ENCODE measurements around the gene ETV5.

Gene ETV5

DNA sequence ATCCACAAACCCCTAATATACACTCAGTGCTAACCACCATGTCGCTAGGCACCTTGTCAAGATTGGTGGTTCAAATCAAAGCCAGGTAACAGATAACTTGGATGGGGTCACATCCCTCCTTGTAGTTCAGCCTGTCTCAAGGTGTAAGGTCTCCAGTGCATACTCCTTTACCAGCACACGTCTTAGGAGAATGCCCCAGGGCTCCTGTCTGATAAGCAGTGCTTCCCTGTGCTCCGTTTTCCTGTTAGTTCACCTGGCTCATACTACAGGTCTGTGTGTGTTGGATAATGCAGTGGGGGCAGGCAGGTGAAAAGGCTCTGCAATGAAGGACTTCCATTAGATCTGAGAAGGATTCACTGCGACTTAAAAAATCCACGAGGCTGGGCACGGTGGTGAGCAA is 50.7 kb downstream of the ETV5 start:
- DNase-seq (ENCODE audit: insufficient read length, low spot score) (no peak), FAIRE-seq (no peak)
- no peak for TF ChIP-seq POU2F2 (IDR thresholded peaks at IDR 0.05; ENCODE audit: low read depth, low read length)
- no peak for TF ChIP-seq POLR2A (IDR thresholded peaks at IDR 0.05; ENCODE audit: low read depth, low read length)
- no peak for TF ChIP-seq PAX5 (IDR thresholded peaks at IDR 0.05; ENCODE audit: insufficient read depth, low read length, severe bottlenecking)
- TF ChIP-seq SPI1 (IDR thresholded peaks at IDR 0.05; ENCODE audit: low read depth, low read length): no peak
- no peak for TF ChIP-seq TAF1 (IDR thresholded peaks at IDR 0.05; ENCODE audit: low read depth, low read length)
- no peak for TF ChIP-seq POLR2AphosphoS5 (IDR thresholded peaks at IDR 0.05; ENCODE audit: low read depth, low read length)

DNA sequence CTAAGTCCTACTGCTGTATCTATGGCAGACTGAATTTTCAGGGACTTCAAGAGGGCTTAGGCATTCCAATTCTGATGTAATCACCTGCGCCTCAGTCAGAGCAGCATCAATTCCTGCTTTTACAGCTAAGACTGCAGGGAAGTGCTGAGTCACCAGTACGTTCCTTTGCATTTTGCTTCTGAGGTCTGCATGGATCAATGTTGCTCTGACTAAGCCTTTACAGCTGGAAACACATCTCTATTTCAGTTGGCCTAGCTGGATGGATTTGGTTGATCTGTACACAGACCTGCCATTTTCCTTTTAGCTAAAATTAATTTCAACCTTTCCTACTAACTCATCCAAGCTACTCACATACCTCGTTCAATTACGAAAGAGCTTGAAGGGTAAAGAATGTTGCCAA is 51.3 kb downstream of the ETV5 start:
- no peak for FAIRE-seq

GRCh38 chr3:186054792-186055352 is 54.0 kb downstream of the ETV5 start:
- FAIRE-seq: no peak

More for the DNA sequence above, 51.3 kb downstream of the ETV5 start:
- TF ChIP-seq TAF1 (IDR thresholded peaks at IDR 0.05; ENCODE audit: low read depth, low read length) (no peak), SPI1 (IDR thresholded peaks at IDR 0.05; ENCODE audit: low read depth, low read length) (no peak), POU2F2 (IDR thresholded peaks at IDR 0.05; ENCODE audit: low read depth, low read length) (no peak), PAX5 (IDR thresholded peaks at IDR 0.05; ENCODE audit: insufficient read depth, low read length, severe bottlenecking) (no peak), POLR2A (IDR thresholded peaks at IDR 0.05; ENCODE audit: low read depth, low read length) (no peak), POLR2AphosphoS5 (IDR thresholded peaks at IDR 0.05; ENCODE audit: low read depth, low read length) (no peak)
- no peak for DNase-seq (ENCODE audit: insufficient read length, low spot score)

DNA sequence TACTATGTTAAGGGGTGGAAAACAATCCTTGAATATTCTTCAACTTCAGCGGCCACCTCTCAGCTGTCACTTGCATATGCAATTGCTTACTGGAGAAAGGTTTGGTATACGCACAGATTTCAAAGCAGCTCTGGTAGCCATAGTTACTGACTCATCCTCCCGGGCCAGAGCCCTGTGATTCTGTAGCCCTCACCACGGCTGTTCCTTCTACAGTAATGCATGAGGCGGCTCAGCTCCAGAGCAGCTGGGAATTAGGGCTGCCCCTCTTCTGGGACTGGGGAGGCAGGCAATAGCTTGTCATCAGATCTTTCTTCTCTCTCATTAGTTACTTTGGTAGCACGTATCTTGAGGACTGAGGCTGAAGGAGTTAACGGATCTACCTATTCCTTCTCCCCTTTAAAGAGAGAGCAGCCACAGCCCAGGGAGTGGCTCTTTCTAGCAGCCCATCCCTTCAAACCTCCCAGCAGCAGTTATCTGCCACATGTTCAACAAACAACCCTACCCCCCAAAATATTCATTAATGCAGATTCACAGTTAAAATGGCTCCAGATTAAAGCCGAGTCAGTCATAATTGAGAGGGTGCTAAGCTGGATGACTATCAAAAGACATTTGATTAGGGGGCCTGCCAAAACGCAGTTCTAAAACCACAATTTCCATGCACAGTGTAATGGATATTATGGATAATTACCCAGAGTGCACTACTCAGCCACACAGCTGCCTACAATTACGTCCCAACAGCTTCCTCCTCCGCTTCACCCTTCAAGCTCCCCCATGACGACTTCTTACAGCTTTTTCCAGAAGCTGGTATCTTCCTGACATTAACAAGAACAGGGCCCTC is 54.7 kb downstream of the ETV5 start:
- FAIRE-seq (no peak), DNase-seq (ENCODE audit: insufficient read length, low spot score) (no peak)
- TF ChIP-seq POLR2AphosphoS5 (IDR thresholded peaks at IDR 0.05; ENCODE audit: low read depth, low read length) (no peak), POU2F2 (IDR thresholded peaks at IDR 0.05; ENCODE audit: low read depth, low read length) (no peak), POLR2A (IDR thresholded peaks at IDR 0.05; ENCODE audit: low read depth, low read length) (no peak), SPI1 (IDR thresholded peaks at IDR 0.05; ENCODE audit: low read depth, low read length) (no peak), PAX5 (IDR thresholded peaks at IDR 0.05; ENCODE audit: insufficient read depth, low read length, severe bottlenecking) (no peak), TAF1 (IDR thresholded peaks at IDR 0.05; ENCODE audit: low read depth, low read length) (no peak)

More at GRCh38 chr3:186054792-186055352, 54.0 kb downstream of the ETV5 start:
- TF ChIP-seq TAF1 (IDR thresholded peaks at IDR 0.05; ENCODE audit: low read depth, low read length) (no peak), POLR2A (IDR thresholded peaks at IDR 0.05; ENCODE audit: low read depth, low read length) (no peak), PAX5 (IDR thresholded peaks at IDR 0.05; ENCODE audit: insufficient read depth, low read length, severe bottlenecking) (no peak), SPI1 (IDR thresholded peaks at IDR 0.05; ENCODE audit: low read depth, low read length) (no peak), POU2F2 (IDR thresholded peaks at IDR 0.05; ENCODE audit: low read depth, low read length) (no peak), POLR2AphosphoS5 (IDR thresholded peaks at IDR 0.05; ENCODE audit: low read depth, low read length) (no peak)
- DNase-seq (ENCODE audit: insufficient read length, low spot score): no peak

GRCh38 chr3:186052096-186052840 is 56.6 kb downstream of the ETV5 start:
- FAIRE-seq: no peak
- TF ChIP-seq TAF1 (IDR thresholded peaks at IDR 0.05; ENCODE audit: low read depth, low read length): no peak
- TF ChIP-seq POU2F2 (IDR thresholded peaks at IDR 0.05; ENCODE audit: low read depth, low read length): no peak
- TF ChIP-seq POLR2AphosphoS5 (IDR thresholded peaks at IDR 0.05; ENCODE audit: low read depth, low read length): no peak
- TF ChIP-seq SPI1 (IDR thresholded peaks at IDR 0.05; ENCODE audit: low read depth, low read length): no peak
- no peak for TF ChIP-seq POLR2A (IDR thresholded peaks at IDR 0.05; ENCODE audit: low read depth, low read length)
- no peak for TF ChIP-seq PAX5 (IDR thresholded peaks at IDR 0.05; ENCODE audit: insufficient read depth, low read length, severe bottlenecking)
- no peak for DNase-seq (ENCODE audit: insufficient read length, low spot score)

- FAIRE-seq (no peak), DNase-seq (ENCODE audit: insufficient read length, low spot score) (no peak)
- no peak for TF ChIP-seq TAF1 (IDR thresholded peaks at IDR 0.05; ENCODE audit: low read depth, low read length)
- TF ChIP-seq POU2F2 (IDR thresholded peaks at IDR 0.05; ENCODE audit: low read depth, low read length): no peak
- no peak for TF ChIP-seq PAX5 (IDR thresholded peaks at IDR 0.05; ENCODE audit: insufficient read depth, low read length, severe bottlenecking)
- no peak for TF ChIP-seq POLR2A (IDR thresholded peaks at IDR 0.05; ENCODE audit: low read depth, low read length)
- no peak for TF ChIP-seq SPI1 (IDR thresholded peaks at IDR 0.05; ENCODE audit: low read depth, low read length)
- TF ChIP-seq POLR2AphosphoS5 (IDR thresholded peaks at IDR 0.05; ENCODE audit: low read depth, low read length): no peak
Measured at GRCh38 chr3:186049001-186049400, 59.9 kb downstream of the ETV5 start.

DNA sequence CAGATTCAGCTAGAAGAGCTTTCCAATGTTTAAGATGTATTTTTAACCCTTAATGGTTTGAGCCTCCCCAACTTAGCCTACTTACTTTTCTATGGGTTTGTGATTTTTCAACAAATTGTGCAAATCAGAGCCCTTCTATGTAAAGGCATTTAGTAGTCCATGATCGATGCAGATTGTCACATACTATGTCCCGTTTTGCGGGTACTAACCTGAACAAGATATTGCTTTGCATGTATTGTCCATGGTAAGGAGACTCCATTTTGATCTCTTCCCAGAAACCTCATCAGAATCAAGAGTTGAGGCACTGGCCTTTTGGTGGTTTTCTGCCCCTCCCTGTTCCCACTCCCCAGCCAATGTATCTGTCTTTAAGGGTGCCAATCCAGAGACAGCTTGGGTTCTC is 60.8 kb downstream of the ETV5 start:
- DNase-seq (ENCODE audit: insufficient read length, low spot score) (no peak), FAIRE-seq (no peak)
- TF ChIP-seq TAF1 (IDR thresholded peaks at IDR 0.05; ENCODE audit: low read depth, low read length) (no peak), POU2F2 (IDR thresholded peaks at IDR 0.05; ENCODE audit: low read depth, low read length) (no peak), SPI1 (IDR thresholded peaks at IDR 0.05; ENCODE audit: low read depth, low read length) (no peak), PAX5 (IDR thresholded peaks at IDR 0.05; ENCODE audit: insufficient read depth, low read length, severe bottlenecking) (no peak), POLR2A (IDR thresholded peaks at IDR 0.05; ENCODE audit: low read depth, low read length) (no peak), POLR2AphosphoS5 (IDR thresholded peaks at IDR 0.05; ENCODE audit: low read depth, low read length) (no peak)

DNA sequence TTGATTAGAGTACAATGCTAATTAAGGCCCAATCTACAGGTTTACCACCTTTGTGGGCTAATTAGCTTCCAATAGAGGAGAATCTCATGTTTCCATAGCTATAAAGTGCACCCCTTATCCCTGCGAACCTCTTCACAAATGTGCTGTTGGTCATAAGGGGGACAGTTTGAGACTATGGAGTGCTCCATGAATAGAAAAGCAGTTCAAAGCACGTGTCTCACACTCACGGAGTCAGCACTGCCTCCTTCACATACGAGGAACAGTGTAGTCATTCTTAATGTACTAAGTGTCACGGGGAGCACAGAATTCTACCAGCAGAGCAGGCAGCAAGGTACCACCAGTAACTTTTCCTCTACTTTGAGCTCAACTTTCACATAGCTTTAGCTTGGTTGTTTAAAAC is 62.1 kb downstream of the ETV5 start:
- FAIRE-seq: no peak
- TF ChIP-seq TAF1 (IDR thresholded peaks at IDR 0.05; ENCODE audit: low read depth, low read length) (no peak), POLR2AphosphoS5 (IDR thresholded peaks at IDR 0.05; ENCODE audit: low read depth, low read length) (no peak), PAX5 (IDR thresholded peaks at IDR 0.05; ENCODE audit: insufficient read depth, low read length, severe bottlenecking) (no peak), SPI1 (IDR thresholded peaks at IDR 0.05; ENCODE audit: low read depth, low read length) (no peak), POLR2A (IDR thresholded peaks at IDR 0.05; ENCODE audit: low read depth, low read length) (no peak), POU2F2 (IDR thresholded peaks at IDR 0.05; ENCODE audit: low read depth, low read length) (no peak)
- DNase-seq (ENCODE audit: insufficient read length, low spot score): no peak

- TF ChIP-seq SPI1 (IDR thresholded peaks at IDR 0.05; ENCODE audit: low read depth, low read length) (no peak), TAF1 (IDR thresholded peaks at IDR 0.05; ENCODE audit: low read depth, low read length) (no peak), POU2F2 (IDR thresholded peaks at IDR 0.05; ENCODE audit: low read depth, low read length) (no peak), POLR2A (IDR thresholded peaks at IDR 0.05; ENCODE audit: low read depth, low read length) (no peak), PAX5 (IDR thresholded peaks at IDR 0.05; ENCODE audit: insufficient read depth, low read length, severe bottlenecking) (no peak), POLR2AphosphoS5 (IDR thresholded peaks at IDR 0.05; ENCODE audit: low read depth, low read length) (no peak)
- DNase-seq (ENCODE audit: insufficient read length, low spot score): no peak
- FAIRE-seq: no peak
Measured at GRCh38 chr3:186044968-186045367, 63.9 kb downstream of the ETV5 start.
